Stomach (tissue), 9 donors: ENCODE measurements around the gene PPP1R13B. TPM values are rescaled to one million over a fixed set of nuclear protein-coding genes. Genes with fewer than 3 reads are reported as not detected.

ENCODE experiments used
- DNase-seq, 2 donors: peaks; one replicate each; pipeline versions ENCODE4 v3.0.0 to v3.0.0-alpha.2; 2013 to 2019
- H3K27ac ChIP-seq, 5 donors: fragments of 200-600 bp in 4 of 5; sonication (generic) in 4 of 5; one replicate each; pipeline ENCODE4 v1.5.1; 2013 to 2019; ENCODE audit warnings: mild to moderate bottlenecking in 1 of 5, moderate library complexity in 1 of 5
- H3K27me3 ChIP-seq, 3 donors: fragments of 200-600 bp; sonication (generic); one replicate each; pipeline ENCODE4 v1.5.1; 2017 to 2019; ENCODE audit warnings: mixed run types in 1 of 3
- H3K36me3 ChIP-seq, 4 donors: fragments of 200-600 bp; sonication (generic); 1 replicate in 3 of 4; 2 replicates in 1 of 4; pipeline ENCODE4 v1.5.1; 2016 to 2019
- H3K4me1 ChIP-seq, 4 donors: fragments of 200-600 bp; sonication (generic); one replicate each; pipeline ENCODE4 v1.5.1; 2016 to 2019
- H3K4me3 ChIP-seq, 4 donors: fragments of 200-600 bp; sonication (generic) in 3 of 4; one replicate each; pipeline ENCODE4 v1.5.1; 2016 to 2019; ENCODE audit warnings: mild to moderate bottlenecking in 1 of 4
- H3K9me3 ChIP-seq, 4 donors: fragments of 200-600 bp; sonication (generic); one replicate each; pipeline ENCODE4 v1.5.1; 2016 to 2019
- CTCF ChIP-seq, 7 experiments: fragments of 450-650 bp in 4 of 7; fragments of 200-600 bp in 3 of 7; sonication (generic) in 3 of 7; IDR thresholded peaks; one replicate each; pipeline ENCODE4 v1.5.1; 2016 to 2019; ENCODE audit warnings: antibody characterized with exemption in 7 of 7, control low read depth in 2 of 7, mild to moderate bottlenecking in 1 of 7
- EP300 ChIP-seq: sonication (generic); formaldehyde crosslinking; IDR thresholded peaks from one replicate; pipeline ENCODE4 v1.6.1; 2017; ENCODE audit warnings: antibody characterized with exemption
- POLR2A ChIP-seq, 4 donors: fragments of 450-650 bp; IDR thresholded peaks; one replicate each; pipeline ENCODE4 v1.6.1; 2016; ENCODE audit warnings: antibody characterized with exemption in 4 of 4, control low read depth in 2 of 4, mild to moderate bottlenecking in 1 of 4, moderate library complexity in 1 of 4
- POLR2AphosphoS5 ChIP-seq, 3 donors: sonication (generic); formaldehyde crosslinking; IDR thresholded peaks; one replicate each; pipeline ENCODE4 v1.6.1; 2016; ENCODE audit warnings: antibody characterized with exemption in 3 of 3
- WGBS, 5 donors: extraction: QIAGEN DNeasy Blood & Tissue Kit in 3 of 5; methylation state at CpG; one replicate each; pipeline versions ENCODE4 v1.1.5 to v1.1.7; 2013 to 2018; 5-methylcytosine and 5-hydroxymethylcytosine counted together
- intact Hi-C: fragments of 100-400 bp; cut with DNase I; formaldehyde crosslinking; loops from one replicate; pipeline ENCODE4 v1.15.1; 2023; ENCODE audit warnings: low total_unique reads
- polyA plus RNA-seq, 3 donors: library from polyadenylated mRNA; stranded (reverse); fragments of 200-250 nt; gene quantifications; one replicate each; pipeline ENCODE4 v1.2.3, GENCODE V29; 2013
- total RNA-seq, 5 donors: library from RNA; depleted of rRNA; stranded (reverse); fragments of >200 nt; gene quantifications; one replicate each; pipeline versions ENCODE4 v1.1.0 to v1.2.3, GENCODE V29; 2014 to 2016
- donor health status: healthy with polysubstance abuse.
- donor health status: Bipolar disorder and iron deficiency.
- donor health status: healthy.

The PPP1R13B gene
- total and polyA plus RNA-seq, 8 donors, result 10.8 to 84.0 (median 18.3) TPM

- H3K27ac ChIP-seq, result peak overlapping the region in 3 of 5 donors; percentile 77 to 84 (median 78)
- no peak overlapping the region for H3K4me3 ChIP-seq
- no peaks in the 10 kb centered on the region for H3K27me3 ChIP-seq
- no peaks in the 10 kb centered on the region for H3K9me3 ChIP-seq
- 86 to 91% (median 88%) methylated on average over 10 to 18 of the region's 18 CpGs for WGBS, 5 donors
- intact Hi-C loops, result no loop called here
- DNase-seq, result no peak
- H3K36me3 ChIP-seq, result peaks cover 0 to 8% (median 4%) of the 10 kb centered on the region in 4 donors
- H3K4me1 ChIP-seq, result peaks cover 46 to 90% (median 86%) of the 10 kb centered on the region in 4 donors
- no peak for TF ChIP-seq POLR2A (IDR thresholded peaks at IDR 0.05)
- no peak for TF ChIP-seq CTCF (IDR thresholded peaks at IDR 0.05)
- no peak for TF ChIP-seq POLR2AphosphoS5 (IDR thresholded peaks at IDR 0.05)
- TF ChIP-seq EP300, result no peak
Observed at GRCh38 chr14:103713304-103714062, 133.9 kb downstream of the PPP1R13B start.

GRCh38 chr14:103712633-103713247 lies 134.6 kb downstream of the PPP1R13B start:
- peaks cover 0 to 16% (median 11%) of the 10 kb centered on the region in 4 donors for H3K36me3 ChIP-seq
- no peaks in the 10 kb centered on the region for H3K9me3 ChIP-seq
- intact Hi-C loops, result no loop called here
- WGBS, 5 donors, result 58 to 70% (median 62%) methylated on average over 15 to 24 of the region's 24 CpGs
- no peaks in the 10 kb centered on the region for H3K27me3 ChIP-seq
- peak overlapping the region; percentile 63 to 84 (median 77) for H3K27ac ChIP-seq
- H3K4me1 ChIP-seq, result peaks cover 43 to 90% (median 84%) of the 10 kb centered on the region in 4 donors
- peak in 1 of 2 donors; percentile 46 for DNase-seq
- TF ChIP-seq CTCF (IDR thresholded peaks at IDR 0.05), result no peak
- no peak for TF ChIP-seq EP300
- no peak for TF ChIP-seq POLR2AphosphoS5 (IDR thresholded peaks at IDR 0.05)
- no peak for TF ChIP-seq POLR2A (IDR thresholded peaks at IDR 0.05)
- H3K4me3 ChIP-seq, result no peak overlapping the region

- Histone ChIP-seq H3K4me1 (peaks cover 38 to 87% (median 76%) of the 10 kb centered on the region in 4 donors), H3K27ac (peak overlapping the region; percentile 63 to 84 (median 77))
- WGBS, 5 donors, result 19 to 44% (median 36%) methylated on average over 7 to 27 of the region's 27 CpGs
Observed at GRCh38 chr14:103711516-103712431, 135.6 kb downstream of the PPP1R13B start.

More at GRCh38 chr14:103711516-103712431, 135.6 kb downstream of the PPP1R13B start:
- peak in 1 of 2 donors; percentile 85 for DNase-seq
- H3K36me3 ChIP-seq, result peaks cover under 1 to 25% (median 20%) of the 10 kb centered on the region in 4 donors
- H3K9me3 ChIP-seq, result no peaks in the 10 kb centered on the region
- H3K27me3 ChIP-seq, result no peaks in the 10 kb centered on the region
- H3K4me3 ChIP-seq, result no peak overlapping the region
- TF ChIP-seq EP300 (no peak), CTCF (IDR thresholded peaks at IDR 0.05) (no peak), POLR2AphosphoS5 (IDR thresholded peaks at IDR 0.05) (peak; percentile 1 to 48 (median 8))
- intact Hi-C loops, result no loop called here
